PC-3 (cell line): ENCODE measurements around the gene TPH2. TPM values are rescaled to one million over a fixed set of nuclear protein-coding genes. Genes with fewer than 3 reads are reported as not detected.

Experiments used
- ATAC-seq: fragments of 200-7000 bp; cut with Tn5 transposase; 2 replicates; pipeline ENCODE4 v1.9.1; 2020; ENCODE audit warnings: mild to moderate bottlenecking, moderate library complexity
- BruUV-seq: library from RNA; stranded (reverse); fragments of 400-500 nt; replicated peaks from 2 replicates; lab custom pipeline; 2021; lab: Mats Ljungman, UMichigan
- CTCF ChIA-PET: fragments of 300-600 bp; sonication (Branson Sonifier 250); formaldehyde crosslinking; loops from one replicate; lab custom pipeline; 2022; ENCODE audit warnings: antibody characterized with exemption; lab: Charles Lee
- POLR2A ChIA-PET: fragments of 300-600 bp; sonication (Branson Sonifier 250); formaldehyde crosslinking; loops from one replicate; lab custom pipeline; 2022; ENCODE audit warnings: antibody characterized with exemption; ENCODE audit not compliant: unreplicated experiment; lab: Charles Lee
- DNase-seq: peaks from one replicate; pipeline ENCODE4 v3.0.0-alpha.2; 2015
- H2AFZ ChIP-seq: fragments of 300-600 bp; sonication (generic); 2 replicates; pipeline ENCODE4 v1.6.0; 2016; ENCODE audit warnings: antibody characterized with exemption, low read length
- H3F3A ChIP-seq: fragments of 300-600 bp; sonication (generic); one replicate; pipeline ENCODE4 v1.6.0; 2017; ENCODE audit warnings: antibody characterized with exemption, low read length, control low read depth, mild to moderate bottlenecking; ENCODE audit not compliant: unreplicated experiment
- H3K27ac ChIP-seq: fragments of 300-600 bp; sonication (generic); 2 replicates; pipeline ENCODE4 v1.5.1; 2016; ENCODE audit warnings: mild to moderate bottlenecking, low read length
- H3K27me3 ChIP-seq: fragments of 300-600 bp; sonication (generic); 2 replicates; pipeline ENCODE4 v1.6.1; 2016; ENCODE audit warnings: low read length, mixed read lengths
- H3K36me3 ChIP-seq: fragments of 300-600 bp; sonication (generic); 2 replicates; pipeline ENCODE4 v1.6.1; 2016; ENCODE audit warnings: low read depth, mixed run types, low read length, mixed read lengths
- H3K4me1 ChIP-seq: fragments of 300-600 bp; sonication (generic); 2 replicates; pipeline ENCODE4 v1.5.1; 2016; ENCODE audit warnings: low read length; ENCODE audit not compliant: insufficient read depth
- H3K4me2 ChIP-seq: fragments of 300-600 bp; sonication (generic); 2 replicates; pipeline ENCODE4 v1.6.0; 2016; ENCODE audit warnings: low read length
- H3K4me3 ChIP-seq: fragments of 300-600 bp; sonication (generic); 2 replicates; pipeline ENCODE4 v1.5.1; 2016; ENCODE audit warnings: mild to moderate bottlenecking, low read length, mixed read lengths
- H3K79me2 ChIP-seq: fragments of 300-600 bp; sonication (generic); 2 replicates; pipeline ENCODE4 v1.6.1; 2017; ENCODE audit warnings: low read length, mixed read lengths
- H3K9ac ChIP-seq: fragments of 300-600 bp; sonication (generic); 2 replicates; pipeline ENCODE4 v1.6.0; 2016; ENCODE audit warnings: mild to moderate bottlenecking, low read length
- H3K9me2 ChIP-seq: fragments of 300-600 bp; sonication (generic); replicated peaks from 2 replicates; pipeline ENCODE4 v1.6.1; 2016; ENCODE audit warnings: mixed run types, low read length, mixed read lengths
- H3K9me3 ChIP-seq: fragments of 300-600 bp; sonication (generic); 2 replicates; pipeline ENCODE4 v1.6.1; 2016; ENCODE audit warnings: low read length, mixed read lengths
- H4K20me1 ChIP-seq: fragments of 300-600 bp; sonication (generic); 2 replicates; pipeline ENCODE4 v1.6.1; 2016; ENCODE audit warnings: low read length, mixed read lengths
- EZH2 ChIP-seq: fragments of 300-600 bp; sonication (generic); IDR thresholded peaks from one replicate; pipeline ENCODE4 v1.6.1; 2017; ENCODE audit warnings: antibody characterized with exemption, mild to moderate bottlenecking, low read length; ENCODE audit not compliant: unreplicated experiment
- EZH2phosphoT487 ChIP-seq: fragments of 300-600 bp; sonication (generic); IDR thresholded peaks from 2 replicates; pipeline ENCODE4 v1.6.1; 2018; ENCODE audit warnings: mild to moderate bottlenecking, antibody characterized with exemption, low read length, borderline replicate concordance
- intact Hi-C: fragments of 100-400 bp; cut with micrococcal nuclease; formaldehyde crosslinking; loops from 2 replicates; pipeline ENCODE4 v1.9.0; 2023
- total RNA-seq: library from RNA; depleted of rRNA; stranded (reverse); fragments of >200 nt; gene quantifications from 2 replicates; pipeline ENCODE4 v1.2.3, GENCODE V29; 2014
- TF ChIP-seq, protein P1 (sequence below): fragments of 300-600 bp; sonication (generic); conservative IDR thresholded peaks from 2 replicates; pipeline ENCODE4 v1.5.1; 2017; ENCODE audit warnings: antibody characterized with exemption, low read depth, mild to moderate bottlenecking, low read length

The TPH2 gene
- total RNA-seq, 1 experiment from 2014 or later: not detected

DNA sequence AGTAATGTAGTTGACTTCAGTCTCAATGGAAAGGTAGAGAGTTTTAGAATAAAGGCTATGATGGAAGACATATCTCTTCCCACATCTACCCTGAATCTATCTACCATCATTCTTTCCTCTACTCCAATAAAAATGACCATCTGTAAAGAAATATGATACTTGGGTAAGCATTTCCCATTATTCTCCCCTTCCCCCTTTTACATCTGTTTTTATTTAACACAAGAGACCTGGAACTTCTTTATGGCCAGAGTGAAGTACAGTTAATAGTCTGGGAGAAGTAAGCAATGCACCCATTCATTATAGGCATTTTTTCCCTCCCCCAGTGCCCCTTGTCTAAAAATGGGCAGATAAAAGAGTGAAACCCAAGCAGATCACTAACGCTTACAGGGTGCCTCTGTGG lies 6.5 kb downstream of the TPH2 start:
- no peak for ATAC-seq
- BruUV-seq: no TSS peak
- no peaks in the 10 kb centered on the region for H3F3A ChIP-seq
- DNase-seq: no peak
- H2AFZ ChIP-seq: no peak overlapping the region
- H3K27me3 ChIP-seq: peaks cover 24% of the 10 kb centered on the region; the same call in 1 of the 2 replicates
- H3K4me2 ChIP-seq: no peak overlapping the region
- H3K9me2 ChIP-seq: no peaks in the 10 kb centered on the region
- TF ChIP-seq, protein P1, sequence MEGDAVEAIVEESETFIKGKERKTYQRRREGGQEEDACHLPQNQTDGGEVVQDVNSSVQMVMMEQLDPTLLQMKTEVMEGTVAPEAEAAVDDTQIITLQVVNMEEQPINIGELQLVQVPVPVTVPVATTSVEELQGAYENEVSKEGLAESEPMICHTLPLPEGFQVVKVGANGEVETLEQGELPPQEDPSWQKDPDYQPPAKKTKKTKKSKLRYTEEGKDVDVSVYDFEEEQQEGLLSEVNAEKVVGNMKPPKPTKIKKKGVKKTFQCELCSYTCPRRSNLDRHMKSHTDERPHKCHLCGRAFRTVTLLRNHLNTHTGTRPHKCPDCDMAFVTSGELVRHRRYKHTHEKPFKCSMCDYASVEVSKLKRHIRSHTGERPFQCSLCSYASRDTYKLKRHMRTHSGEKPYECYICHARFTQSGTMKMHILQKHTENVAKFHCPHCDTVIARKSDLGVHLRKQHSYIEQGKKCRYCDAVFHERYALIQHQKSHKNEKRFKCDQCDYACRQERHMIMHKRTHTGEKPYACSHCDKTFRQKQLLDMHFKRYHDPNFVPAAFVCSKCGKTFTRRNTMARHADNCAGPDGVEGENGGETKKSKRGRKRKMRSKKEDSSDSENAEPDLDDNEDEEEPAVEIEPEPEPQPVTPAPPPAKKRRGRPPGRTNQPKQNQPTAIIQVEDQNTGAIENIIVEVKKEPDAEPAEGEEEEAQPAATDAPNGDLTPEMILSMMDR: no peak
- TF ChIP-seq EZH2 (no peak), EZH2phosphoT487 (no peak)
- CTCF ChIA-PET: no interaction called here
- POLR2A ChIA-PET: no interaction called here
- no peaks in the 10 kb centered on the region for H3K36me3 ChIP-seq
- no peak overlapping the region for H3K9ac ChIP-seq
- no peak overlapping the region for H3K27ac ChIP-seq
- no peaks in the 10 kb centered on the region for H3K9me3 ChIP-seq
- H4K20me1 ChIP-seq: no peaks in the 10 kb centered on the region
- intact Hi-C loops: no loop called here
- no peak overlapping the region for H3K4me3 ChIP-seq
- no peaks in the 10 kb centered on the region for H3K4me1 ChIP-seq
- H3K79me2 ChIP-seq: no peaks in the 10 kb centered on the region

DNA sequence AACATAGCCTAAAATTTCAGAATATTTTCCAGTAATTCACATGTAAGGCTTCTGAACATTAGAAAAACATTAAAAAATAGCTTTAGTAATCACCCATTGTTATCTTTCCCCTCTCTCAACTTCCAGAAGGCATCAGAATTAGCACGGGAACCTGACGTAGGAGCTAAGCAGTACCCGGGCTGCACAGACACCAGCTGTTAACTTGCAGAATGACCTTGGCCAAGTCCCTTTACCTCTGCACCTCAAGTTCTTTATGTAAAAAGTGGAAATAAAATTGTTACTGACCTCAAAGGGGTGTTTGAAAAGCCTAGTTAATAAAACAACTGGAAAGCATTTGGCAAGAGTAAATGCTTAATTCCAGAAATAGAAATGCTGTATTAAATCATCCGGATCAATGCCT lies 7.2 kb downstream of the TPH2 start:
- Histone ChIP-seq H3K9me3 (no peaks in the 10 kb centered on the region), H3K27ac (no peak overlapping the region), H3K27me3 (peaks cover 17% of the 10 kb centered on the region; the same call in 1 of the 2 replicates), H3K4me2 (no peak overlapping the region), H3K4me3 (no peak overlapping the region), H3F3A (no peaks in the 10 kb centered on the region), H3K4me1 (no peaks in the 10 kb centered on the region), H3K9me2 (no peaks in the 10 kb centered on the region), H2AFZ (no peak overlapping the region), H4K20me1 (no peaks in the 10 kb centered on the region), H3K79me2 (no peaks in the 10 kb centered on the region), H3K36me3 (no peaks in the 10 kb centered on the region), H3K9ac (no peak overlapping the region)
- no TSS peak for BruUV-seq
- DNase-seq: no peak
- ATAC-seq: no peak
- intact Hi-C loops: no loop called here
- CTCF ChIA-PET: no interaction called here
- POLR2A ChIA-PET: no interaction called here
- TF ChIP-seq, protein P1: no peak

DNA sequence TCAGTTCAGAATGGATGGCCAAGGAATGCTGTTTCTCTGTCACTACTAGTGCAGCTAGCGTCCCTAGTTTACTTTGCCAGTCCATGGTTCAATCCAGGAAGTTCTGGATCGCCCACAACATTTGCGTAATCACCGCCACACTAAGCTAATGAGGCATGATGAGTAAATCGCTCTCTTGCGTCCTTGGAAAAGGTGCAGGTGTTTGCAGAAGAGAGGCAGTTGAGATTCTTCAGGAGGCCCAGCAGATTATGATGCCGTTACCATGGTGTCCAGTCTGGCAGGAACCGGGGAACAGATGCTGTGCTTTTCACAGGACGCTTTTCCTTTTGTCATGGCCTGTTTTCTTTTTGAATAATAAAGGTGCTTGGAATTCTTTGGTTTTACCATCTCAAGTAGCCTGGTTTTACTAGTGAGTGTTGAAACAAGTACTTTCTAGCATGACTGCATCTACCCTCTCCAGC lies 9.0 kb downstream of the TPH2 start:
- Histone ChIP-seq H3K4me2 (no peak overlapping the region), H3F3A (no peaks in the 10 kb centered on the region), H3K27me3 (peaks cover 8% of the 10 kb centered on the region; the same call in 1 of the 2 replicates), H3K9me3 (no peaks in the 10 kb centered on the region), H3K27ac (no peak overlapping the region), H3K4me1 (no peaks in the 10 kb centered on the region), H3K36me3 (no peaks in the 10 kb centered on the region), H2AFZ (no peak overlapping the region), H3K79me2 (no peaks in the 10 kb centered on the region), H3K9me2 (no peaks in the 10 kb centered on the region), H3K4me3 (no peak overlapping the region), H4K20me1 (no peaks in the 10 kb centered on the region), H3K9ac (no peak overlapping the region)
- intact Hi-C loops: no loop called here
- CTCF ChIA-PET: no interaction called here
- no TSS peak for BruUV-seq
- DNase-seq (peak; percentile 63), ATAC-seq (no peak)
- TF ChIP-seq EZH2 (no peak), EZH2phosphoT487 (no peak)
- TF ChIP-seq, protein P1: no peak
- POLR2A ChIA-PET: no interaction called here
